ENCODE measurements around the gene PCDHB15.

The PCDHB15 gene

GRCh38 chr5:141258464-141258863 lies 13.3 kb downstream of the PCDHB15 start:
- H3K27me3 ChIP-seq (ENCODE audit: insufficient read depth, low read length): no peaks in the 10 kb centered on the region
- no peak overlapping the region for H3K9ac ChIP-seq (ENCODE audit: low read depth, low read length)
- peaks cover 87% of the 10 kb centered on the region for H3K9me3 ChIP-seq (ENCODE audit: insufficient read depth, low read depth, low read length)
- H3K4me3 ChIP-seq (ENCODE audit: low read length): no peak overlapping the region; the same call in 1 of the 2 replicates
- no peaks in the 10 kb centered on the region for H3K36me3 ChIP-seq (ENCODE audit: insufficient read depth, low read length)
- H3K4me1 ChIP-seq (ENCODE audit: insufficient read depth, low read length): no peaks in the 10 kb centered on the region
- H3K27ac ChIP-seq (ENCODE audit: low read depth, low read length): no peak overlapping the region

GRCh38 chr5:141258948-141259347 lies 13.8 kb downstream of the PCDHB15 start:
- no peaks in the 10 kb centered on the region for H3K27me3 ChIP-seq (ENCODE audit: insufficient read depth, low read length)
- no peaks in the 10 kb centered on the region for H3K4me1 ChIP-seq (ENCODE audit: insufficient read depth, low read length)
- H3K9me3 ChIP-seq (ENCODE audit: insufficient read depth, low read depth, low read length): peaks cover 86% of the 10 kb centered on the region
- no peak overlapping the region for H3K27ac ChIP-seq (ENCODE audit: low read depth, low read length)
- no peaks in the 10 kb centered on the region for H3K36me3 ChIP-seq (ENCODE audit: insufficient read depth, low read length)
- H3K4me3 ChIP-seq (ENCODE audit: low read length): no peak overlapping the region
- no peak overlapping the region for H3K9ac ChIP-seq (ENCODE audit: low read depth, low read length)

GRCh38 chr5:141260458-141261237 lies 15.5 kb downstream of the PCDHB15 start:
- 81% methylated on average over 4 of the region's 5 CpGs for whole genome bisulfite sequencing
- H3K9me3 ChIP-seq (ENCODE audit: insufficient read depth, low read depth, low read length): peaks cover 92% of the 10 kb centered on the region
- H3K4me1 ChIP-seq (ENCODE audit: insufficient read depth, low read length): no peaks in the 10 kb centered on the region
- H3K9ac ChIP-seq (ENCODE audit: low read depth, low read length): no peak overlapping the region
- H3K4me3 ChIP-seq (ENCODE audit: low read length): 0 out of 2 replicates have a peak overlapping the region, but pooled peaks have one; percentile 13
- no peak overlapping the region for H3K27ac ChIP-seq (ENCODE audit: low read depth, low read length)
- H3K27me3 ChIP-seq (ENCODE audit: insufficient read depth, low read length): no peaks in the 10 kb centered on the region
- H3K36me3 ChIP-seq (ENCODE audit: insufficient read depth, low read length): no peaks in the 10 kb centered on the region

GRCh38 chr5:141261238-141261546 lies 16.0 kb downstream of the PCDHB15 start:
- H3K9ac ChIP-seq (ENCODE audit: low read depth, low read length): no peak overlapping the region
- no peaks in the 10 kb centered on the region for H3K4me1 ChIP-seq (ENCODE audit: insufficient read depth, low read length)
- H3K9me3 ChIP-seq (ENCODE audit: insufficient read depth, low read depth, low read length): peaks cover 92% of the 10 kb centered on the region
- H3K36me3 ChIP-seq (ENCODE audit: insufficient read depth, low read length): no peaks in the 10 kb centered on the region
- no peaks in the 10 kb centered on the region for H3K27me3 ChIP-seq (ENCODE audit: insufficient read depth, low read length)
- no peak overlapping the region for H3K27ac ChIP-seq (ENCODE audit: low read depth, low read length)
- no peak overlapping the region for H3K4me3 ChIP-seq (ENCODE audit: low read length)
- no CpG with 5 or more reads among the region's 1 CpG for WGBS

GRCh38 chr5:141269195-141269594 lies 24.0 kb downstream of the PCDHB15 start:
- Histone ChIP-seq H3K4me1 (ENCODE audit: insufficient read depth, low read length) (no peaks in the 10 kb centered on the region), H3K27ac (ENCODE audit: low read depth, low read length) (no peak overlapping the region), H3K9me3 (ENCODE audit: insufficient read depth, low read depth, low read length) (peaks cover 80% of the 10 kb centered on the region), H3K36me3 (ENCODE audit: insufficient read depth, low read length) (no peaks in the 10 kb centered on the region), H3K4me3 (ENCODE audit: low read length) (no peak overlapping the region), H3K9ac (ENCODE audit: low read depth, low read length) (no peak overlapping the region), H3K27me3 (ENCODE audit: insufficient read depth, low read length) (no peaks in the 10 kb centered on the region)
- WGBS: 98% methylated on average over 4 of the region's 4 CpGs

- H3K36me3 ChIP-seq (ENCODE audit: insufficient read depth, low read length): no peaks in the 10 kb centered on the region
- H3K9me3 ChIP-seq (ENCODE audit: insufficient read depth, low read depth, low read length): peaks cover 54% of the 10 kb centered on the region
- no peak overlapping the region for H3K9ac ChIP-seq (ENCODE audit: low read depth, low read length)
- no peaks in the 10 kb centered on the region for H3K4me1 ChIP-seq (ENCODE audit: insufficient read depth, low read length)
- H3K4me3 ChIP-seq (ENCODE audit: low read length): no peak overlapping the region
- WGBS: 85% methylated on average over 3 of the region's 3 CpGs
- H3K27me3 ChIP-seq (ENCODE audit: insufficient read depth, low read length): no peaks in the 10 kb centered on the region
- no peak overlapping the region for H3K27ac ChIP-seq (ENCODE audit: low read depth, low read length)
Observed at GRCh38 chr5:141272906-141273305, 27.7 kb downstream of the PCDHB15 start.

GRCh38 chr5:141298376-141298775 lies 53.2 kb downstream of the PCDHB15 start:
- 92% methylated on average over 4 of the region's 4 CpGs for WGBS
- Histone ChIP-seq H3K4me1 (ENCODE audit: insufficient read depth, low read length) (no peaks in the 10 kb centered on the region), H3K27me3 (ENCODE audit: insufficient read depth, low read length) (no peaks in the 10 kb centered on the region), H3K9ac (ENCODE audit: low read depth, low read length) (no peak overlapping the region), H3K36me3 (ENCODE audit: insufficient read depth, low read length) (no peaks in the 10 kb centered on the region), H3K9me3 (ENCODE audit: insufficient read depth, low read depth, low read length) (peaks cover 10% of the 10 kb centered on the region; the same call in 1 of the 2 replicates), H3K27ac (ENCODE audit: low read depth, low read length) (no peak overlapping the region), H3K4me3 (ENCODE audit: low read length) (no peak overlapping the region)

All from HUES64 (cell line).